ENCODE results near the gene ADAP2.
A peak's percentile ranks its signal among the peaks of the same experiment; 100 is the strongest.
"Not testable (repeated sequence)": the region's sequence is repeated elsewhere in the genome, so short reads cannot be mapped to it uniquely, and the experiment has no call there.

Gene ADAP2

GRCh38 chr17:30929861-30930260 is 8.1 kb downstream of the ADAP2 start:
- not testable (repeated sequence) for DNase-seq

DNA sequence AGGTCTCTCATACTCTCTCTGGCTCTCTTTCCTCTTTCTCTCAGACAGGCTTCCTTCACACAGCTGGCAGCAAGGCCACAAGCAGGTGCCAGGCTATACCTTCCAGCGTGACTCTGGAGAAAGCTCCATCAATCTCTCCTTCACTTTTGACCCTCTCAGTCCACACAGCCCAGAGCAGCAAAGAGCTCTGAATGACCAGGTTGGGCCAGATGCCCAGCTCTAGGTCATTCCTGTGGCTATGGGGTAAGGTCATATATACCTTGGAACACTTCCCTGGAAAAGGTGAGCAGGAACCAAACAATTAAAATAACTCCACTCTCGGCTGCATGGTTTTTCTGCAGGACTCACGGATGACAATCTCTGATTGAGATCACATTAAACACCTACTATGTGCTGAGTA is 8.8 kb downstream of the ADAP2 start:
- no peak for DNase-seq

- not testable (repeated sequence) for DNase-seq
Observed at GRCh38 chr17:30931582-30931981, 9.8 kb downstream of the ADAP2 start.

- no peak for DNase-seq
Observed at GRCh38 chr17:30933966-30934365, 12.2 kb downstream of the ADAP2 start.

DNA sequence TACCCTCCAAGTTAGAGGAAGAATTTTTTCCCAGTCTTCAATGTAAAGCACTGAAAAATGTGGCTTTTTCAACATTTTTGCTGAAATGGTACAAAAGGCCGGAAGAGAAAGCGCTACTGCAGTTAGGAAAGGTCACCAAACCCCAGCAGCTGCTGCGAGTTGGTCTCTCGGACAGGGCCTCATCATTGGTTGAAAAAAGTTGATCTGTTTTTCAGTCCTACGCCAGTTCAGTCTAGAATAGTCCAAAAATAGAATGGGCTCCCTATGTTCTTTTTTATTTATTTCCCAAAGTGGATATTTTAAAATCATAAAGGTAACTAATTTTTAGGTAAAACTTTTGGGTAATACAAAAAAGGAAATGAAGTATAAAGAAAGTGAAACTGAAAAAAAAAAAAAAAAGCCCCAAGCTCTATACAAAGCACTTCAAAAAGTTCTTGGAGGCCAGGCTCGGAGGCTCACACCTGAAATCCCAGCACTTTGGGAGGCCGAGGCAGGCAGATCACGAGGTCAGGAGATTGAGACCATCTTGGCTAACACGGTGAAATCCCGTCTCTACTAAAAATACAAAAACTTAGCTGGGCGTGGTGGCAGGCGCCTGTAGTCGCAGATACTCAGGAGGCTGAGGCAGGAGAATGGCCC is 17.4 kb downstream of the ADAP2 start:
- DNase-seq, result no peak

GRCh38 chr17:30942308-30943079 is 20.7 kb downstream of the ADAP2 start:
- DNase-seq, result peak; percentile 26

- DNase-seq, result no peak
Observed at GRCh38 chr17:30947796-30948195, 26.1 kb downstream of the ADAP2 start.

GRCh38 chr17:30950189-30950588 is 28.4 kb downstream of the ADAP2 start:
- DNase-seq, result no peak

- DNase-seq, result peak; percentile 79
Observed at GRCh38 chr17:30950669-30951399, 29.1 kb downstream of the ADAP2 start.

GRCh38 chr17:30952638-30953393 is 31.1 kb downstream of the ADAP2 start:
- DNase-seq, result no peak

DNA sequence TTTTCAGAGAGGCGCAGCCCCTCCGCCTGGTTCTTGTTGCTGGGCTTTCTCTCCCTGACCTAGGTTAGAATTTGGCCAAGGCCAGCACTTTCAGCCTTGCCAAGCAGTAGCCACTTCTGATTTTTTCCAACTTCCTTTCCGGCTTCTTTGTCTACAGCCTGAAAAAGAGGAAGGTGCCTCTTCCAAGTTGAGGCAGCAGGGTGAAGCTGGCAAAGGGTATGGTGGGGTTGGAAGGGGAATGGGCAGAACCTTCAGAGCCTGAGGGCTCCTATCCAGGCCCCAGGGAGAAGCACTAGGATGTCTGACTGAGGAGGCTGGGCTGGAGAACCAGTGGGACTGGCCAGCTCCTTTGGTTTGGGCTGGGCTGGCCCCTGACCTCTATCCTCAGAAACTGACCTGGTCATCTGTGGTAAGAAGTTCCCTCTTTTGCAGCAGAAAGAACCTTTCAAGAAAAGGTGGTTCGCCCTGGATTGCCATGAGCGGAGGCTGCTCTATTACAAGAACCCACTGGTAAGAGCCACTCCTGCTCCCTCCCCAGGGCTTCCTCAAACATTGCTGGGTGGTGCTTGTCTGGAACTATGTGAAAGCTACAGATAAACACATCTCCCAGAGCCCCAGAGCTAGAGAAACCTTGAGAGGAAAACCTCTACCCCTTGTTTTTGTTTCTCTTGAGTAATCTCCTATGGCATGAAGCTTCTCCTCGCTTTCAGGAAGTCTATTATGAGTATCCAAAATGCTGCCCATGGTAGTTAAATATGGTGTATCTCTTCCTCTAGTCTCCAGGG is 32.5 kb downstream of the ADAP2 start:
- no peak for DNase-seq

- no peak for DNase-seq
Observed at GRCh38 chr17:30956764-30957374, 35.1 kb downstream of the ADAP2 start.

- DNase-seq, result no peak
Observed at GRCh38 chr17:30957741-30958140, 36.0 kb downstream of the ADAP2 start.

- DNase-seq, result peak; percentile 3
Observed at GRCh38 chr17:30958187-30958586, 36.4 kb downstream of the ADAP2 start.

DNA sequence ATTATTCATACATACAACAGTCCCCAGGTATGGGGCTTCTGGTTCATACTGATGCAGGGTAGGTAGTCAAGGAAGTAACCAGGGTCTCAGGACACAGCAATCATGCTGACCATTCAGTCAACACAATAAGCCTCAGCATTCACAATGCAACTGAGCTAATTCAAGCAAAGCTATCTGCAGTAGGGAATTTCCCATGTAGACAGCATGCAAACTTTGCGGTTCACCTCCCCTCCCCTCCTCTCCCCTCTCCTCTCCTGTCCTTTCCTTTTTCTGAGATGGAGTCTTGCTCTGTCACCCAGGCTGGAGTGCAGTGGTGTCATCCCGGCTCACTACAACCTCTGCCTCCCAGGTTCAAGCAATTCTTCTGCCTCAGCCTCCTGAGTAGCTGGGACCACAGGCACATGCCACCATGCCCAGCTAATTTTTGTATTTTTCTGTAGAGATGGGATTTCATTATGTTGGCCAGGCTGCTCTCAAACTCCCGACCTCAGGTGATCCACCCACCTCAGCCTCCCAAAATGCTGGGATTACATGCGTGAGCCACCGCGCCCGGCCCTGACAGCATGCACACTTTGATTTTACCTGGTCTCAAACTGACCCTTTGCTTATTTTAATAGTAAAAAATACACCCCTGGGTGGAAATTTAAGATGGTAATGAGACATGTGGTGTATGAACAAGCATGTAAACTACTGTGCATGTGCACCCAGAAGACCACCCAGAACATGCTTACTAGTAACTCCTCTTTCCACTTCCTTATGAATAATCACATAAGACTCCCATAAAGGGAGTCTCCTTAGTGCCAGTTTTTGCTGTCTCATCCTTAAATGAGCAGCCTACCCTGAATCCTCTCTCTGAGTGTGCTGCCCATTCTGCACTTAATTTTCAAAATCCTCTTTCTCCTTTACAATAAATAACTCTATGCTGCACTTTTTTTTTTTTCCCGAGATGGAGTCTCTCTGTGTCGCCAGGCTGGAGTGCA is 39.8 kb downstream of the ADAP2 start:
- DNase-seq, result peak; percentile 58

DNA sequence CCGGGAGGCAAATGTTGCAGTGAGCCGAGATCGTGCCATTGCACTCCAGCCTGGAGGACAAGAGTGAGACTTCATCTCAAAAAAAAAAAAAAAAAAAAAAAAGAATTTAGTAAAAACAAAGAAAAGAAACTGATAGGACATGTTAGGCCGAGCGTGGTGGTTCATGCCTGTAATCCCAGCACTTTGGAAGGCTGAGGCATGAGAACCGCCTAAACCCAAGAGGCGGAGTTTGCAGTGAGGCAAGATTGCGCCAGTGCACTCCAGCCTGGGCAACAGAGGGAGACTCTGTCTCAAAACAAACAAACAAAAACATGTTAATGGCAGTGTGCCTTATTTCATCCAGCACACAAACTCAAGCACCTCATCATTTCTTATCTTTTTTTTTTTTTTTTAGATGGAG is 42.6 kb downstream of the ADAP2 start:
- not testable (repeated sequence) for DNase-seq

DNA sequence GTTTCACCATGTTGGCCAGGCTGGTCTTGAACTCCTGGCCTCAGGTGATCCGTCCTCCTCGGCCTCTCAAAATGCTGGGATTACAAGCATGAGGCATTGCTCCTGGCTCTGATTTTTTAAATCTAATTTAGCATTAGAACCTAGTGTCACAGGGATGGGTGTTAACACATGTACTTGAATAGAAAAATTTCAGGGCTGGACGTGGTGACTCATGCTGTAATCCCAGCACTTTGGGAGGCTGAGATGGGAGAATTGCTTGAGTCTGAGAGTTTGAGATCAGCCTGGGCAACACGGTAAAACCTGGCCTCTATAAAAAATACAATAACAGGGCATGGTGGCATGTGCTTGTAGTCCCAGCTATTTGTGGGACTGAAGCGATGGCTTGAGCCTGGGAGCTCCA is 43.1 kb downstream of the ADAP2 start:
- DNase-seq, result peak; percentile 37

DNA sequence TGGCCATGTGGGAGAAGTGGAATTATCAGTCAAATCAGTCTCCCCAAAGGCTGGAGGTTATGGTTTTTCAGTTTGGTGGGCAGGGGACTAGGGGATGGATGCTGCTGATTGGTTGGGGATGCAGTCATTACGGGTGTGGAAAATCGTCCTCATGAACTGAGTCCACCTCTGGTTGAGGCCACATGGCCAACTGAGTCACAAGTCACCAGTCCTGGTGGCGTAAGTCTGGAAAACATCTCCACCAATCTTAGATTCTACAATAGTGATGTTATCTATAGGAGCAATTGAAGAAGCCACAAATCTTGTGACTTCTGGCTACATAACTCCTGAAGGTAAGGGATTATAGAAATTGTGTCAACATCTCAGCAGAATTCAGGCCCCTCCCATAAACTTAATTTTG is 43.9 kb downstream of the ADAP2 start:
- DNase-seq, result no peak

DNA sequence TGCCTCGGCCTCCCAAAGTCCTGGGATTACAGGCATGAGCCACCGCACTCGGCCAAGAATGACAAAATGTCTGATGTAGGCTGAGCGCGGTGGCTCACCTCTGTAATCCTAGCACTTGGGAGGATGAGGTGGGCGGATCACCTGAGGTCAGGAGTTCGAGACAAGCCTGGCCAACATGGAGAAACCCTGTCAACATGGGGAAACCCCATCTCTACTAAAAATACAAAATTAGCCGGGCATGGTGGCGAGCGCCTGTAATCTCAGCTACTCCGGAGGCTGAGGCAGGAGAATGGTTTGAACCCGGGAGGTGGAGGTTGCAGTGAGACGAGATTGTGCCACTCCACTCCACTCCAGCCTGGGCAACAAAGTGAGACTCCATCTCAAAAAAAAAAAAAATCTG is 46.2 kb downstream of the ADAP2 start:
- not testable (repeated sequence) for DNase-seq
